ENCODE data around the gene TRIAP1. TPM values are rescaled to one million over a fixed set of nuclear protein-coding genes. Genes with fewer than 3 reads are reported as not detected.

TRIAP1 gene
- total RNA-seq, 1 experiment from 2014 or later, result 27.5 TPM

DNA sequence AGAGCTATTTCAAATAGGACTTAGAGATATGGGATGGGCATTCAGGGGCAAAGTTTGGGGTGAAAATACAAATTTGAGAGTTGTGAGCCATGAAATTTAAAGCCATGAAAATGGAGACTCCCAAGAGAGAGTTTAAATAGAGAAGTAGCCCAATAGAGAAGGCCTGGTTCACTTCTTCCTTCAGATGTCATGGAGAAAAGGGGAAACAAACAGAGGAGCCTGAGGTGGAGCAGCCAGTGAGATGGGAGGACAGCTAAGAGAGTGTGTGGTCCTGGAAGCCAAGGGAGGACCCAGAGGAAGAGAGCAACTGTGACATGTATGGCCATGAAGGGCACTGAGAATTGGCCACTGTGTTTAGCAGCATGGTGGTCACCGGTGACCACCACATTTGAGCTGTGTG, 37.4 kb upstream of the TRIAP1 start:
- no TSS peak for BruUV-seq (replicated peaks)
- Histone ChIP-seq H3K9me2 (ENCODE audit: insufficient read depth) (no peaks in the 10 kb centered on the region), H3K27ac (no peak overlapping the region), H4K20me1 (ENCODE audit: insufficient read depth) (no peaks in the 10 kb centered on the region), H3K9me3 (ENCODE audit: insufficient read depth, low read depth) (no peaks in the 10 kb centered on the region), H3K4me3 (no peak overlapping the region), H3K36me3 (ENCODE audit: low read depth) (no peaks in the 10 kb centered on the region), H3K79me2 (ENCODE audit: low read depth) (no peaks in the 10 kb centered on the region), H2AFZ (no peak overlapping the region), H3K4me1 (replicated peaks; ENCODE audit: insufficient read depth) (peaks cover 5% of the 10 kb centered on the region; the same call in 1 of the 2 replicates), H3F3A (ENCODE audit: insufficient read depth, low read depth) (peaks cover 6% of the 10 kb centered on the region), H3K4me2 (no peak overlapping the region), H3K27me3 (ENCODE audit: insufficient read depth, low read depth) (no peaks in the 10 kb centered on the region)
- no peak for DNase-seq
- POLR2A ChIA-PET (ENCODE audit: unreplicated experiment), result interaction anchor here (0.6 kb wide), 1 partner anchor 17 kb away, joined by 6 read pairs; no protein-coding TSS in a partner anchor
- TF ChIP-seq, protein P1, sequence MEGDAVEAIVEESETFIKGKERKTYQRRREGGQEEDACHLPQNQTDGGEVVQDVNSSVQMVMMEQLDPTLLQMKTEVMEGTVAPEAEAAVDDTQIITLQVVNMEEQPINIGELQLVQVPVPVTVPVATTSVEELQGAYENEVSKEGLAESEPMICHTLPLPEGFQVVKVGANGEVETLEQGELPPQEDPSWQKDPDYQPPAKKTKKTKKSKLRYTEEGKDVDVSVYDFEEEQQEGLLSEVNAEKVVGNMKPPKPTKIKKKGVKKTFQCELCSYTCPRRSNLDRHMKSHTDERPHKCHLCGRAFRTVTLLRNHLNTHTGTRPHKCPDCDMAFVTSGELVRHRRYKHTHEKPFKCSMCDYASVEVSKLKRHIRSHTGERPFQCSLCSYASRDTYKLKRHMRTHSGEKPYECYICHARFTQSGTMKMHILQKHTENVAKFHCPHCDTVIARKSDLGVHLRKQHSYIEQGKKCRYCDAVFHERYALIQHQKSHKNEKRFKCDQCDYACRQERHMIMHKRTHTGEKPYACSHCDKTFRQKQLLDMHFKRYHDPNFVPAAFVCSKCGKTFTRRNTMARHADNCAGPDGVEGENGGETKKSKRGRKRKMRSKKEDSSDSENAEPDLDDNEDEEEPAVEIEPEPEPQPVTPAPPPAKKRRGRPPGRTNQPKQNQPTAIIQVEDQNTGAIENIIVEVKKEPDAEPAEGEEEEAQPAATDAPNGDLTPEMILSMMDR (conservative IDR thresholded peaks at IDR 0.05), result no peak
- TF ChIP-seq EZH2 (IDR thresholded peaks at IDR 0.05; ENCODE audit: low read depth), result no peak
- intact Hi-C loops (cut with micrococcal nuclease; ENCODE audit: unreplicated experiment), result no loop called here
- CTCF ChIA-PET, result interaction anchor here (0.6 kb wide), 1 partner anchor 509 kb away, joined by 3 read pairs; no protein-coding TSS in a partner anchor

DNA sequence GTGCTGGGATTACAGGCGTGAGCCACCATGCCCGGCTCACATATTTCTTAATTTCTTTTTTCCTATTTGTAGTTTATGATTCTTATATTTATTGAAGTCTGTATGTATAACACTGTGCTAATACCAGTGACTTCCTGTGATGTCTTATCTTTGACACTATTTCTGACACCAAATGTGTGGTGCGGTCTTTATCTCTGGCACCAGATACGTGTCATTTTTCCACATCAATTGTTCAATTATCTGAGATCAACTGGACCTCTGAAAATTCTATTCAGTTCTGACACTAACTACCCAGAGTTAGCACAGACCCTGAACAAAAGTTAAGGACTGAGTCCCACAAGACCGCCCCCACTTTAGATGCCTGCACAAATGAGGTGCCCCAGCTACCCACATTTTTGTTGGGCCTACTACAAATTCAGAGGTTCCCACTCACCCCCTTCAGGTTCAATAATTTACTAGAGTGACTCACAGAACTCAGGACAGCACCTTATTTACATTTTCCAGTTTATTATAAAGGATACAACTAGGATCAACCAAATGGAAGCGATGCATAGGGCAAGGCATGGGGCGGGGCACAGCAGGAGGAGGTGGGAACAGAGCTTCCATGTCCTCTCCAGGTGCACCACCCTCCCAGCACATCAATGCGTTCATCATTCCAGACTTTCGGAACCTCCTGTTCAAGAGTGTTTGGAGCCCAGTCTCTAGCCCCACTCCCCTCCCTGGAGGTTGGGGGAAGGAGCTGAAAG, 35.0 kb upstream of the TRIAP1 start:
- peaks cover 7% of the 10 kb centered on the region for H3K4me1 ChIP-seq (replicated peaks; ENCODE audit: insufficient read depth)
- peaks cover 2% of the 10 kb centered on the region; the same call in 1 of the 2 replicates for H3K79me2 ChIP-seq (ENCODE audit: low read depth)
- ChIA-PET CTCF (no interaction called here), POLR2A (ENCODE audit: unreplicated experiment) (no interaction called here)
- no peak overlapping the region for H3K4me2 ChIP-seq
- no peak overlapping the region for H3K27ac ChIP-seq
- DNase-seq, result no peak
- BruUV-seq (replicated peaks), result no TSS peak
- no peaks in the 10 kb centered on the region for H3K27me3 ChIP-seq (ENCODE audit: insufficient read depth, low read depth)
- H3F3A ChIP-seq (ENCODE audit: insufficient read depth, low read depth), result peaks cover 6% of the 10 kb centered on the region; the same call in 1 of the 2 replicates
- H3K4me3 ChIP-seq, result no peak overlapping the region
- no peaks in the 10 kb centered on the region for H4K20me1 ChIP-seq (ENCODE audit: insufficient read depth)
- TF ChIP-seq, protein P1 (conservative IDR thresholded peaks at IDR 0.05), result no peak
- intact Hi-C loops (cut with micrococcal nuclease; ENCODE audit: unreplicated experiment), result no loop called here
- no peak overlapping the region for H2AFZ ChIP-seq
- H3K9me3 ChIP-seq (ENCODE audit: insufficient read depth, low read depth), result no peaks in the 10 kb centered on the region
- no peaks in the 10 kb centered on the region for H3K36me3 ChIP-seq (ENCODE audit: low read depth)
- H3K9me2 ChIP-seq (ENCODE audit: insufficient read depth), result no peaks in the 10 kb centered on the region

DNA sequence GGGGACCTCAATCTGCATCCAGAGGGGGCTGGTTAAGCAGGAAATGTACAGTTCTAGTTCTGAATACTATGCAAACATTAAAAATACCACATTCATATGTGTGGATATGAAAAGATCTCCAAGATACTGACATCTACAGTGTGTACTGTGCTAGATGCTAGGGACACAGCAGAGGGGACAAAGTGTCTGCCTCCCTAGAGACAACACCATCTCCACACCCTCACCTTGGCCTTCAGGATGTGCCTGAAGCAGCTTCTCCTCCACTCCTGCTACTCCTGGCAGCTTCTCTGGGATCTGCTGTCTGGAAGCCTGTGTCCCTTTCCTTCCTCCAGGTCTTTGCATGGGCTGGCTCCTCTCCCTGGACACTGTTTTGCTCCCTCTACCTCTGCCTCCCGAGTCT, 34.0 kb upstream of the TRIAP1 start:
- intact Hi-C loops (cut with micrococcal nuclease; ENCODE audit: unreplicated experiment), result no loop called here
- Histone ChIP-seq H3K9me3 (ENCODE audit: insufficient read depth, low read depth) (no peaks in the 10 kb centered on the region), H3K9me2 (ENCODE audit: insufficient read depth) (no peaks in the 10 kb centered on the region), H3K27ac (no peak overlapping the region), H2AFZ (no peak overlapping the region), H3K36me3 (ENCODE audit: low read depth) (no peaks in the 10 kb centered on the region), H3K79me2 (ENCODE audit: low read depth) (peaks cover 5% of the 10 kb centered on the region; the same call in 1 of the 2 replicates), H3K27me3 (ENCODE audit: insufficient read depth, low read depth) (no peaks in the 10 kb centered on the region), H3K4me2 (no peak overlapping the region), H3K4me1 (replicated peaks; ENCODE audit: insufficient read depth) (peaks cover 17% of the 10 kb centered on the region), H4K20me1 (ENCODE audit: insufficient read depth) (no peaks in the 10 kb centered on the region), H3F3A (ENCODE audit: insufficient read depth, low read depth) (peaks cover 11% of the 10 kb centered on the region), H3K4me3 (no peak overlapping the region)
- no TSS peak for BruUV-seq (replicated peaks)
- POLR2A ChIA-PET (ENCODE audit: unreplicated experiment), result no interaction called here
- no peak for TF ChIP-seq EZH2 (IDR thresholded peaks at IDR 0.05; ENCODE audit: low read depth)
- TF ChIP-seq, protein P1 (conservative IDR thresholded peaks at IDR 0.05), result no peak
- no peak for DNase-seq
- CTCF ChIA-PET, result no interaction called here

Data from PC-9 (cell line).